COLO829 (cell line): Measurements from ENCODE around the gene DPPA3.
A peak's percentile ranks its signal among the peaks of the same experiment; 100 is the strongest.
"Not testable (repeated sequence)": the region's sequence is repeated elsewhere in the genome, so short reads cannot be mapped to it uniquely, and the experiment has no call there.

Source experiments
- DNase-seq: peaks from one replicate; pipeline ENCODE4 v3.0.0; 2012; ENCODE audit warnings: low spot score

Gene DPPA3

DNA sequence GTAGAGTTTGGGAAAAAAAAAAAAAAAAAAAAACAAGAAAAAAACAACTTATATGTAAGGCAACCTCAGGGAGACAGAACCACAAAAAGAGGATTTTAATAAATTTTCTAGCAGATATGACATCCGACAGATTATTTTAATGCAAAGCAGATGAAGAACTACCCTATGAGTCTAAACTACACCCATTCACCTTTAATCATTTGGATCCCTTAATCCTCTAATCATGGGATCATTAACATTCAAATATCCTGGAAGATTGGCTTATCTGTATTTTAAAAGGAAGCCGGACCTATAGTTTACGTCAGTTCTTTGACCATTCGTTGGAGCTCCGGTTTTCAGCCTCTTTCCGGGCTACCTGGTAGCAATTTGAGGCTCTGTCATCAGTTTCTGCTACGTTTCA lies at the start of gene DPPA3:
Gene DPPA3, plus strand, starts transcription at position 301 of the 400 bp plus-strand sequence. CDS start 138 bp downstream, outside the sequence.
- DNase-seq = no peak

DNA sequence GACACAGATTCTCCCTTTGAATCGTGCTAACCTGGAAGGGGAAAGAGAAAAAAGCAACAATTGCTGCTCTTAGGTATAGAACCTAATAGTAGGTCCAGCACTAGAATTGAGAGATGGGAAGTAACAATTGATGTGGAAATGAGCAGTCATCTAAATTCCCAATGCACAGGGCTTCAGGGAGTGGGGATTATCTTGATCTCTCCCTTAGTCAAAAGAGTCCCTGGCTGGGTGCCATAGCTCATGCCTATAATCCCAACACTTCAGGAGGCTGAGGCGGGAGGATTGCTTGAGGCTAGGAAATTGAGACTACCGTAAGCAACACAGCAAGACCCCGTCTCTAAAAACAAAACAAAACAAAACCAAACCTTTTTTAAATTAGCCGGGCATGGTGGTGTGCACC lies 49.5 kb upstream of the DPPA3 start:
- no peak for DNase-seq

DNA sequence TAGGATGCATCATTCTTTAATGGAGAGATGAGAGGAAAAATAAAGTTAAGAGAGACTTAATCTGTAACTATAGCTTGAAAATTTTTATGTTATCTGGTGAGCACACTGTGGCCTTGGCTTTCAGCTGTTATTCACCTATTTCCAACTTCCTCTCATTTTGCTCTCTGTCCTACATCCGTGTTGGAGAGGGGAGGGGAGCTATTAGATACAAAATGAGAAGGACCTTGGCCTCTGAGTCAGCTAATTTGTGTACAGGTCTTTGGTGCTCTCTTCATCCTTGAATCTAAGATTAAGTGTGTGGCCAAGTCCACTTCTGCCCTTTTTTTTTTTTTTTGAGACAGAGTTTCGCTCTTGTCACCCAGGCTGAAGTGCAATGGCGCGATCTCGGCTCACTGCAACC lies 44.6 kb upstream of the DPPA3 start:
- DNase-seq = no peak

DNA sequence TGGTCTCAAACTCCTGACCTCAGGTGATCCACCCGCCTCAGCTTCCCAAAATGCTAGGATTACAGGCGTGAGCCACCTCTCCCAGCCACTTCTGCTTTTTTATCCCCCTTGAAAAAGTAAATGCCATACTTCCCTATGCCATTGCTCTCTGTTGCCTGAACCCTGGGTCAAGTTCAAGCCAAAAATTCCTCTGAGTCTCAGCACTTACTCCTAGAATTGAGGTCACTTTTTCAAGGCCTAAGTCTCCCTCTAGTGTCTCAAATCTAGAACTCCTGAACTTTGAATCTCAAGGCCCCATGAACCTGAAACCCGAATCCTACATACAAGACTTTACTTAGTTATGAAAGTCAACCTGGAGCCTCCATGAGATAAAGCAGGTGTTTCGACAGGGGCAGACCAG lies 44.1 kb upstream of the DPPA3 start:
- peak; percentile 22 for DNase-seq

DNA sequence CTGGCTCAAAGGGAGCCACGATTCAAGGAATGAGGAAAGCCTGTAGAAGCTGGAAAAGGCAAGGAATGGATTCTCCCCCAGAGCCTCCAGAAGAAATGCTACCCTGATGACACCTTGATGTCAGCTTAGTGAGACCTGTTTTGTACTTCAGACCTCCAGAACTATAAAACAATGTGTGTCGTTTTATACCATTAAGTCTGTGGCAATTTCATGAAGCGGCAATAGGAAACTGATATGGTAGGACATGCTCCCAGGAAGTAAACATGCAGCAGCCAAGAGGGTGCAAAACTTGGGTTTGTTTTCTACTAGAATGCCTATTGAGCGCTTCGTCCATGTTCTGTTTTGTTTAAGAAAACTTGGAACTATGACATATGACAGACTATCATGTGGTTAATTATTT lies 43.1 kb upstream of the DPPA3 start:
- no peak for DNase-seq

DNA sequence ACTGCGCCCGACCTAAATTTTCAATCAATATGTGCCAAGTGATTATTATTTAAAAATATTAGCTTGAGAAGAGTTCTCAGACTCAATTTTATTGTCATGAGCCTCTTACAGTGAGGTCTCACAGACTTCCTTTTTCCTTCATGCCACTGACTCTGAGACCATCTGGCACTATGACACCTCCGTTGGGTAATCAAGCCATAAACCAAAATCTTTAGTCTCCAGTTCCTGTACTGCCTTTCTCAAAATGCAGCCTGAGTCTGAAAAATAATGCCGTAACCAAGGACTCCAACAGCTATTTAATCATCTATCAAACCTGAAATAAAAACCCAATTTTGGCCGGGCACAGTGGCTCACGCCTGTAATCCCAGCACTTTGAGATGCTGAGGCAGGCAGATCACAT lies 35.8 kb upstream of the DPPA3 start:
- not testable (repeated sequence) for DNase-seq

DNA sequence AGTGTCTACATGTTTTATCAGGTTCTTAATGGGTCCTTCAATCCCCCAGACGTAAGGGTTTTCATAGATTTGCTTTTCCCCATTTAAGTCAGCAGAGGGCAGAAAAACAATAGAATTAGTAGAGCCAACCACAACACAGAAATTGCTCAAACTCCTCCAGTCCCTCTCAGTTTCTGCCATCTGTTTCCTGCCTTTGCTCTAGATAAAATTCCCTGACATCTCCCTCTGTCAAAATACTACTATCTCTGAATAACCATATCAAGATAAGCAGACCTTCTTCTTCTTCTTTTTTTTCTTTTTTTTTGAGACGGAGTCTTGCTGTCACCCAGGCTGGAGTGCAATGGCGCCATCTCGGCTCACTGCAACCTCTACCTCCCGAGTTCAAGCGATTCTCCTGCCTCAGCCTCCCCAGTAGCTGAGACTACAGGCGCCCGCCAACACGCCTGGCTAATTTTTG lies 33.8 kb upstream of the DPPA3 start:
- DNase-seq = peak; percentile 58

DNA sequence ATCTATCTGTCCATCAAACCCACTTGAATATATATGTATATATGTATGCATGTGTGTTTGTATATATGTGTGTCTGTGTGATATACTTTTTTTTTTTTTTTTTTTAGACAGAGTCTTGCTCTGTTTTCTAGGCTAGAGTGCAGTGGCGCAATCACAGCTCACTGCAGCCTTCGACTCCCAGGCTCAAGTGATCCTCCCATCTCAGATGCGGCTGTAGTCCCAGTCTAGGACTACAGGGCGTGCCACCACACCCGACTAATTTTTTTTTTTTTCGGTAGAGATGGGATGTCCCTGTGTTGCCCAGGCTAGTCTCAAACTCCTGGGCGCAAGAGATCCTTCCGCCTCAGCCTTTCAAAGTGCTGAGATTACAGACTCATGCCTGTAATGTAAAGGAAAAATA lies 32.5 kb upstream of the DPPA3 start:
- no peak for DNase-seq

DNA sequence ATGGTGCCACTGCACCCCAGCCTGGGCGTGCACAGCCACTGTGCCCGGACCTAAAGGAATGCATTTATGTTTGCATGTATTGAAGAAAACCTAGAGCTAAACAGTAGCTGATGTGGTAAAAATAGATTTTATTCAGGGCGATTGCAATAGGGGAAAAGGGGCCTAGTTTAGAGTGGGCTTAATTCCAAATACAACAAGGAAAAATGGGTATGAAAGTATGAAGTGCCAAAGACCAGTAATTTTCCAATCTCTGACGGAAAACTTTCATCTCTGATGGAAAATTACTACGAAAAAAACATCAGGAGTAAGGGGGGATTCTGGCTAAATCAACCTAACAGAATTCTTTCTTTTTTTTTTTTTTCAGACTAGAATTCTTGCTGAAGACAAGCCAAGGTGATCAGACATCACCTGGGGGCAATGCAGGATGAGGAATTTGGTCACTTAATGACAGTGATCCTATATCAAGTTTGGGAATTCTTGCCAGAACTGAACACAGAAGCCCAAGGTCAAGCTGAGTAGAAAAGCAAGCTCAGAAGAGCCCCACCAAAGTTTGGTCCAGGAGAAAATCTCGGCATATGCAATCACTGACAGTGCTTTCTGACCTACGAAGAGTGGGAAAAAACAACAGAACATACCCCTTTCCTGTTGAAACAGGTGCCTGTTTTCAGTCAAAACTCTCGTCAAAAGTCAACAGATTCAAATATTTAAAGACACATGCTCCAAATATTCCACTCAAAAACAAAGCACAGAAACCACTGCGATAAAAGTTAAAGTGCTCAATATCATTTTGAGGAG lies 31.8 kb upstream of the DPPA3 start:
- no peak for DNase-seq

DNA sequence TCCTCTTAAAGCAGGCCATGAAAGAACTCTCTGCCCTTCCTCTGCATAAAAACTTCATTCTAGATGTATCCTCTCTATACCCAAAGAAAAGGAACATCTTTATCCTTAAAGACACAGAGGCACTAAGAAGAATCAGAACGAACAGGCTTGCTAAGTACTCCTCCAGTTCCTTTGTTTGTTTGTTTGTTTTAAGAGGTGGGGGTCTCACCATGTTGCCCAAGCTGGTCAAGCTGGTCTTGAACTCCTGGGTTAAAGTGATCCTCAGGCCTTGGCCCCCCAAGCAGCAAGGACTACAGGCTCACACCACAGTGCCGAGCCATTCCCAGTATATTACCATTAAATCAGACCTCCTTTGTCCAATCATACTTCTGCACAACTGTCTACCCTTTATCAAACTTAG lies 29.7 kb upstream of the DPPA3 start:
- DNase-seq = no peak

DNA sequence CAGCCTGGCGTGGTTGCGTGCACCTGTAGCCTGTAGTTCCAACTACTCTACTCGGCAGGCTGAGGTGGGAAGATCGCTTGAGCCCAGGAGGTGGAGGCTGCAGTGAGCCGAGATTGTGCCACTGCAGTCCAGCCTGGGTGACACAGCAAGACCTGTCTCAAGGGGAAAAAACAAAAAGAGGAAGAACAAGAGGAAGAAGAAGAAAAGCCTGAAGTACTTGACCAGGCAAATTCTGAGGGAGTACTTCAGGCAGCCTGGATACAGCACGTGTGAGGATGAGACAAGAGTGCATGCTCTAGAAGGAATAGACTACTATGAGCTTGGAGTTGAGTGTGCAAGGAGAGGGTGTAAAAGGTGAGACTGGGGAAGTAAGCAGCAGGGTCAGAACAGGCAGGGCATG lies 17.4 kb upstream of the DPPA3 start:
- DNase-seq = no peak

DNA sequence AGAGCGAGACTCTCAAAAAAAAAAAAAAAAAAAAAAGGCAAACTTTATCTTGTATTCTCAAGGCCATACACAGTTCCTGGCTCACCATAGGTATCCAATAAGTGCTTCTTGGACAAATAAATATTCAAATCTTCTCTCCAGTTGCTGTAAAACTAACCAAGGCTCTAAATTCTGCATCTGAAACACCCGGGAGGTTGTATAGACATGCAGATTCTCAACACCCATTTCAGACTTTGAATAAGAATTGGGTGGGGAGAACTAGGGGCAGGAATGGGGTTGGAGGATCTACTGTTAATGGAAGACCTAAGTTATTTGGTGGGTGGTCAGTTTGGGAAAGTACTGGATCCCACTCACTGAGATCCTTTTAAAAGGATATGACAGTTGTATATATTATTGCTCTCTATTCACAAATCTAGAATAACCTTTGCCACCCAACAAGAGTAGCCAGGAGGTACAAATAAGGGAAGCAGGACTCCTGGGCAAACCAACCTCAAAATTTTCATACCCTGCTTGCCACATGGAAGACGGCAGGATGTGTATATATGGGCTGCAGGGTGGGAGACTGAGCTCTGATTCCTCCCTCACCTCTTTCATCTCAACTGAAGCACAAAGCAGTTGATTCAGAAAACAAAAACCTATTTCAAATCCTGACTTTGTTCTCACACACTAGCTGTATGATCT lies 16.5 kb upstream of the DPPA3 start:
- no peak for DNase-seq

DNA sequence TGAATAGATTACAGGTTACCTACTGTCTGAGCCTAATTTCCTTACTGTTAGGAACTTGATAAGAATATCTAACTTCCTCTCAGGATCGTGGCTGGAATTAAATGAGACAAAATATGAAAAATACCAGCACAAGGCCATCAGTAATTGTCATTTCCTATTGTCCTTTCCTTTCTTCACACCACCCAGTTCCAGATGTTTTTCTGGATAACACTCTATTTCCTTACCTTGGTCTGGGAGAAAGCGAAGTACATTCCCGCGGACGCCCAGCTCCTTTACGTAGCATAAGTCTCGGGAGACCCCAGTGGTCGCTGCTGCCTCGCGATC lies 16.0 kb upstream of the DPPA3 start:
- DNase-seq = no peak

DNA sequence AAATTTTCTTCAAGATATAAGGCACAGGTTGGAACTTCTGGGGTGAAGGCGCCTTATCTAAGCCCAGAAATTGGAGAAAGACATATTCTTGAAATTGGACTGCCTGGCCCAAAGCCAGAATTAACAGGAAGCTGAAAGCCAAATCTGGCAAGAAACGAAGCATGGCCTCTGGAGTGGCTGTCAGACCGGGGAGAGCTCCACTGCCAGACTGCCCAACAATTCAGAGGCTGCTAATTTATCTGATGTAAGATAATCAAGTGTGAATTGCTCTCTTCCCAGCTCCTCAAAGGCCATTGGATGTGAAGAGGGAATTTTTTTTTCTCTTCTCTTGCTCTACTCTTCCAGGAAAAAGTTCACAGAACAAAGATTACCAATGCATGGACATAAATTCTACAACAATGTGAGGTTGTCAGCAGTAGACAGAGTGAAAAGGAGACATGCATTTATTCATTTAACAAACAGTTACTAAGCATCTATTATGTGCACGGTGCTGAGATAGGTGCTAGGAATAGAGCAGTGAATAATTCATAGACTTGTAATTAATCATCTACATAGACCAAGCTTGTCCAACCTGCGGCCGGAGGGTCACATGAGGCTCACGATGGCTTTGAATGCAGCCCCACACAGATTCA lies 15.6 kb upstream of the DPPA3 start, which contains the start of gene GDF3:
Gene GDF3, minus strand, starts transcription at position 210 of the 632 bp plus-strand sequence. Its CDS starts 47 bp downstream, at position 163.
- no peak for DNase-seq

DNA sequence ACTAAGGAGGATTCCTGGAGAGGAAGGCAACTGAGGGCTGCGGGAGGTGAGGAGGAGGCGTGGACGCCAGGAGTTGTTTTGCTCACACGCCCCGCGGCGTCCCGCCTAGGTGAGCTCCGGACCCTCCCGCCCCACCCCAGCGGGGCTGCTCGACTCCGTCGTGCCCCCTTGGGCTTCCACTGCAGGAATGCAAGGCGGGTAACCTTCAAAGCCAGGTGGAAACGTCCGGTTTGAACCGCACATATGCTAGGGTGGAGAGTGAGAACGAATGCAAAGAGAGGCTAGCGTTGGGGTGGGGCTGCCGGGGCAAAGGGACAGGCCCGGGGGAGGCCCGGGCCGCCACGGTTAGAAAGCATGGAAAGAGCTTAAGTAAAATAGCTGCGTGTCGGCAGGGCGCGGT lies 5.4 kb upstream of the DPPA3 start:
- no peak for DNase-seq

DNA sequence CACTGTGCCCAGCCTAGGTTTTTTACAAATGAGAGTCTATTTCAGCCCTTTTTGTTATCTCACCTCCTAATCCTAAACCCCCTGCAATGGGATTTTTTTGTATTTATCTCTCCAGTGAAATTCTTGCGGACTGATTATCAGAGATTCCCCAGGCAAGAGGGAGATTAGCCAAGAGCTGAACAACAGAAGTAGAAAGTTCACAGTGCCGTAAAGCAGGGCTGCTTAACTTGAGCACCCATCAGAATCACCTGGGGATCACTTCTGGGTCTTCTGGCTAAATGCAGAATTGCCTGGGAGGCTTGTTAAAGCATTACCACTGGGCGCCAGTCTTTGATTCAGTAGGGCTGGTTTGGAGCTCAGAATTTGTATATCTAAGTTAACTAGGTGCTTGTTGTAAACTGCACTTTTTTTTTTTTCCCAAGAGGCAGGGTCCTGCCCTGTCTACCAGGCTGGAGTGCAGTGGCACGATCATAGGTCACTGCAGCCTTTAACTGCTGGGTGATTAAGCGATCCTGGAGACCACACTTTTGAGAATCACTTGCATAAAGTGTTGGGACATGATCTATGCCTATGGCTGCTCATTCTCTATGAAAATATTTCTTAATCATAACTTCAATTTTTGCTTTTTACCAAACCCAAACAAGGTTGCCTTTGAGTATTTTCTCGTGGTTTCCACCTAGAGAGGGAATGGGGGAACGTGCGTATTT lies 1.1 kb upstream of the DPPA3 start:
- no peak for DNase-seq

DNA sequence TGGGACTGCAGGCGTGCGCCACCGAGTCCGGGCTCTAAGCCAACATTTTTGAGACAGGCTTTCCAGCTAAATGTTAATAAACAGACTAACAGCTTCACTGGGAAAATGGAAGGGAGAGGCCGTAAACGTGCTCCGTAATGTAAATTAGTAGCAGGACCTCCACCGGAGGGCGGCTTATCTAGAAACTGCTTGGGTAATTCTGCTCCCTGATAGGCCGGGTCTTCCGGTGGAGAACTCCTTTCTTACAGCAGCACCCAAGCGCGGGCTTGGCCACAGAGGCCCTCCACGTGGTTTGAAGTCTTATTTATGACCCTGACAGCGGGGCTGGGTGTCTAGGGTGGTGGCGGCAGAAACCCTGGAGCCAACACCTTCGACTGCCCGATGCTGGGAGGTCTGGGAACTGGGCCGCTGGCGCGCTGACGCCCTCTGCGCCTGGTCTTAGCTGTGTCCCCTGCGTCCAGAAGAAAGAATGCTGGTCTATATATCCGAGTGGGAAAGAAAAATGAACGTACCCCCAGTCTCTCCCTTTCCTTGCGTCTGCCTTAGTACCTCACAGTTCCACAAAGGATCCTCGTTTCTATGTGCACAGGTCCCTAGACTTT lies 1.7 kb downstream of the DPPA3 start:
- DNase-seq = no peak

DNA sequence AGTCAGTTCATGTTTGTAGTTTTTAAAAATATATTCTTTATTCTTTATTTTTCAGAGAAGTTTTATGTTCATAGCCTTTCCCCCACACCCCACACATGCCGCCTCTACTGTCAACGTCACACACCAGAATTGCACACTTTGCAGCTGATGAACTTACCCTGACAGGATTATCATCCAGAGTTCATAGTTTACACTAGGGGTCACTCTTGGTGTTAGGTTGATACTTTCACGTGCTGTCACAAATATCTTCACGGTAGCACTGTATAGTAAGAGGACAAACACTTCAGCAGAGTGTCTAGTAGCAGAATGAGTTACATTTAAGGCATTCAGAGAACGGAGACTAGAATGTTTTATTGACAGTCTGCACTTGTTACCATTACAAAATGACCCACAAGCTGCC lies 5.1 kb downstream of the DPPA3 start:
- DNase-seq = no peak

DNA sequence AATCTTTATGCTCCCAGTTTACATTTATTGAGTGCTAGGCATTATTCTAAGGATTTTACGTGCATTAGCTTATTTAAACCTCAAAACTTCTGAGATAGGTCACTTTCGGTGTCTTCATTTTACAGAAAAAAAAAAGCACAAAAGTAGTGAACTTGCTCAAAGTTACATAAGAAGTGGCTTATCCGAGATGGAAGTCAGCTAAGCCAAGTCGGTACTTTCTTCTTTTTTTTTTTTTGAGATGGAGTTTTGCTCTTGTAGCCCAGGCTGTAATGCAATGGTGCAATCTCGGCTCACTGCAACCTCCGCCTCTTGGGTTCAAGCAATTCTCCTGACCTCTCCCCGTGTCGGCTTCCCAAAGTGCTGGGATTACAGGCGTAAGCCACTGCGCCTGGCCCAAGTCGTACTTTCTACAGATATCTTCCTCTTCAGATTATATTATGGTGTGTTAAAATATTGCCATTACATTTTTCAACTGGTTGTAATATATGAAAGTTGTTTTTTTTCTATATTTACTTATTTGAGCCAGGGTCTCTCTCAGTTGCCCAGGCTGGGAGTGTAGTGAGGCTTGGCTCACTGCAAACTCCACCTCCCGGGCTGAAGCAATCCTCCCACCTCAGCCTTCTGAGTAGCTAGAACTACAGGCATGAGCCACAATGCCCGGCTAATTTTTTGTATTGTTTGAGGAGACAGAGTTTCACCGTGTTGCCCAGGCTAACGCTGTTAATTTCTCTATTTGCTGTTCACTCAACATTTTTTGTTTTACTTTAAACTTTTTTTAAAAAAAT lies 8.9 kb downstream of the DPPA3 start:
- DNase-seq = no peak

DNA sequence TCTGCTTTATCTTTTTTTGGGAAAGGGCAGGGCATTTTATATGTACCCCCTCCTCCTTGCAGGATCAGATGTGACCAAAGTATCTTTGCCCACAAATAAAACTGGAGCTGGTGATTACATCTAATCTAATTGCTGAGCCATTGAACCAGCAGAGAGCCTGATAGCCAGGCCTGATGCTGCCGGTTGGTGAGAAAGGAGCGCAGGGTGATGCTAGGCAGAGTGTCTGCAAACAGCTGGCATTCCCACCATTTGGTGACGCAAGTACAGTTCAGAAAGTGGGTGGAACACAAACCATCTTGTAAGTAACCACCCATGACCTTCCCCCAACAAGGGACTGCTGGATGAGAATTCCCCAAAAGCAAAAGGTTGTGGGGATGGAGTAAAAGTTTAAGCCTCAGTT lies 12.7 kb downstream of the DPPA3 start:
- DNase-seq = no peak

DNA sequence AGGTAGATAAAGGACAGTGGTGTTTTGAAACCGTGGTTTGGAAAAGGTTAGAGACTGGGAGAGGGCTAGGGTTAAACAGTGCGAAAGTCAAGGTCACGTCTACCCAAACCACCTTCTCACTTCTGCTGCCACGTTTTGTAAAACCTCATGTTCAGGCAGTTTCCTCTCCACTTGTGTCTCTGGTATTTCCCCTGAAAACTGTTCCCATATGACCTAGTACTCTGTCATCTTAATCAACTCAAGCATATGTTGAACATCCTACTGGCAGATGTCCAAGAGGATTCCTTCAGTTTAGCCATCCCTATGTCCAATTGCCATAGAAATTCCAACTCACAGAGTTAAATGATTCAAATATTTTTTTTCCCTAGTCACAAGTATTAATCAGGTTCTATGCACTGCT lies 18.5 kb downstream of the DPPA3 start:
- DNase-seq = no peak
